Prostate gland (tissue), 2 donors: ENCODE data around the gene MACROH2A2.

Experiments
- CTCF ChIP-seq, 4 experiments: fragments of 200-600 bp in 2 of 4; fragments of 450-650 bp in 2 of 4; sonication (generic) in 2 of 4; IDR thresholded peaks; 1 replicate in 3 of 4; 2 replicates in 1 of 4; pipeline ENCODE4 v1.5.1; 2016 to 2019; ENCODE audit warnings: antibody characterized with exemption in 4 of 4, mild to moderate bottlenecking in 2 of 4, moderate library complexity in 2 of 4
- POLR2A ChIP-seq: fragments of 450-650 bp; IDR thresholded peaks from one replicate; pipeline ENCODE4 v1.6.1; 2016; ENCODE audit warnings: antibody characterized with exemption, mild to moderate bottlenecking

- no peak for TF ChIP-seq CTCF (IDR thresholded peaks at IDR 0.05)
- no peak for TF ChIP-seq POLR2A
Observed at GRCh38 chr10:70093335-70093944, 40.8 kb downstream of the MACROH2A2 start.
